LNCaP clone FGC (cell line): Measurements from ENCODE around the gene CDCP1.

Experiments used
- DNase-seq: peaks from one replicate; pipeline ENCODE4 v3.0.0-alpha.2; 2011; ENCODE audit warnings: low read depth
- H3K4me3 ChIP-seq: 2 replicates; pipeline ENCODE4 v1.5.1; 2011; ENCODE audit warnings: mild to moderate bottlenecking, low read depth, low read length, control low read depth
- CTCF ChIP-seq: IDR thresholded peaks from 2 replicates; pipeline ENCODE4 v1.5.1; 2012; ENCODE audit warnings: mild to moderate bottlenecking; ENCODE audit not compliant: control insufficient read depth, insufficient read depth; ENCODE audit errors: extremely low read depth

The CDCP1 gene

GRCh38 chr3:45127130-45127822, 18.9 kb downstream of the CDCP1 start:
- DNase-seq = no peak
- H3K4me3 ChIP-seq = no peak overlapping the region
- TF ChIP-seq CTCF = no peak

- no peak for TF ChIP-seq CTCF
- DNase-seq = no peak
- no peak overlapping the region for H3K4me3 ChIP-seq
Observed at GRCh38 chr3:45126730-45127129, 19.4 kb downstream of the CDCP1 start.

- no peak overlapping the region for H3K4me3 ChIP-seq
- no peak for DNase-seq
- TF ChIP-seq CTCF = no peak
Observed at GRCh38 chr3:45125550-45126026, 20.6 kb downstream of the CDCP1 start.

GRCh38 chr3:45124956-45125355, 21.2 kb downstream of the CDCP1 start:
- DNase-seq = no peak
- TF ChIP-seq CTCF = no peak
- H3K4me3 ChIP-seq = no peak overlapping the region

GRCh38 chr3:45124352-45124751, 21.8 kb downstream of the CDCP1 start:
- no peak for DNase-seq
- no peak overlapping the region for H3K4me3 ChIP-seq
- no peak for TF ChIP-seq CTCF

GRCh38 chr3:45123581-45124269, 22.5 kb downstream of the CDCP1 start:
- no peak for TF ChIP-seq CTCF
- no peak overlapping the region for H3K4me3 ChIP-seq

More at GRCh38 chr3:45123581-45124269, 22.5 kb downstream of the CDCP1 start:
- no peak for DNase-seq
